NB4 (cell line): ENCODE results near the gene ZNF574.

Source experiments
- DNase-seq: peaks from one replicate; pipeline ENCODE4 v3.0.0; 2010; ENCODE audit warnings: low read depth
- H3K4me3 ChIP-seq: one replicate; pipeline ENCODE4 v1.5.1; 2011; ENCODE audit warnings: mild to moderate bottlenecking, low read depth, low read length, moderate library complexity
- CTCF ChIP-seq: IDR thresholded peaks from one replicate; pipeline ENCODE4 v1.5.1; 2012; ENCODE audit warnings: low read depth, low read length
- MYC ChIP-seq: IDR thresholded peaks from 2 replicates; pipeline ENCODE4 v1.6.1; 2011; ENCODE audit warnings: low read depth, low read length
- POLR2A ChIP-seq: IDR thresholded peaks from 2 replicates; pipeline ENCODE4 v1.6.1; 2011; ENCODE audit warnings: mild to moderate bottlenecking; ENCODE audit not compliant: insufficient read length; ENCODE audit errors: extremely low read depth
- TF ChIP-seq, protein P1 (sequence below): IDR thresholded peaks from 2 replicates; pipeline ENCODE4 v1.6.1; 2011; ENCODE audit warnings: low read depth, low read length

ZNF574 gene

DNA sequence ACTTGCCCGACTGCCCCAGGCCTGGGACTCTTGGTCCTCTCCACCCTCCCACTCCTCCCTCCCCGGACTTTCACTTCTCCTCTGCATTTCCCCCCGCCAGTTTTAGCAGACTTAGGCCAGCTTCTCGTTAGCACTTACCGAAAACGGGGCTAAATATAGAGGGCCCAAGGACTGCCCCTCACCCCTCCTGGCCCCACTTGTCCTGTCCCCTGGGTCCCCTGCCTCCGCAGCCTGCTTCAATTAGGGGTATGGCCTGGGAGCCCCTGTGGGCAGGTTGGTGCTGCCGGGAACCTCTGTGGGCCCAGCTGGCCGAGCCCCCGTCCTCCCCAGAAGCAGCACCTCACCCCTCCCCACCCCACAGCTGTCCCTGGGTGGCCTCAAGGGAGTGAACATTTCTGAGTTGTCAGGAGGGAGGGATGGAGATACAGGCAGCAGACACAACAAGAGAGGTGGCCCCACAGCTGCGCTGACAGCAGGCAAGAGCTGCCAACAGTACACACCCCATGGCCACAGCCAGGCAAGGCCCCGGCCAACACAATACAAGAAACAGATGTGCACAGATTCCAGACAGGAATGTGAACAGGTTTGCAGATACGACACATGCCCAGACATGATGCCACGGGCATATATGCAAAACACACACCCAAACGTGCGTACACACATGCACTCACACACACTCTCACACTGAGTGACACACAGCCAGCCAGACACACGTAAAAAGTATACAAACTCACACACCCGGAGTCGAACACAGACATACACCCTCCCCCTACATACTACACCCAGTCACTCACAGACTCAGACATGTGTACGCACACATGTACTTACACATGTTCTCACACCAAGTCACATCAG lies 53.7 kb downstream of the ZNF574 start:
- no peak for TF ChIP-seq CTCF
- TF ChIP-seq, protein P1, sequence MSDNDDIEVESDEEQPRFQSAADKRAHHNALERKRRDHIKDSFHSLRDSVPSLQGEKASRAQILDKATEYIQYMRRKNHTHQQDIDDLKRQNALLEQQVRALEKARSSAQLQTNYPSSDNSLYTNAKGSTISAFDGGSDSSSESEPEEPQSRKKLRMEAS: no peak
- no peak for TF ChIP-seq POLR2A
- TF ChIP-seq MYC: no peak
- H3K4me3 ChIP-seq: no peak overlapping the region
- peak; percentile 75 for DNase-seq

- no peak for TF ChIP-seq MYC
- TF ChIP-seq POLR2A: no peak
- TF ChIP-seq, protein P1: no peak
- TF ChIP-seq CTCF: no peak
- no peak for DNase-seq
- no peak overlapping the region for H3K4me3 ChIP-seq
Measured at GRCh38 chr19:42130254-42130573, 54.2 kb downstream of the ZNF574 start.
